Thyroid gland (tissue), 4 donors: ENCODE data around the gene SLC47A2.

ENCODE experiments used
- POLR2A ChIP-seq, 2 donors: fragments of 450-650 bp; IDR thresholded peaks; one replicate each; pipeline ENCODE4 v1.6.1; 2017; ENCODE audit warnings: antibody characterized with exemption in 2 of 2, mild to moderate bottlenecking in 2 of 2, moderate library complexity in 1 of 2
- TF ChIP-seq, protein P1 (sequence below), 6 experiments: fragments of 200-600 bp in 3 of 6; fragments of 450-650 bp in 3 of 6; sonication (generic) in 3 of 6; IDR thresholded peaks; one replicate each; pipeline ENCODE4 v1.5.1; 2016 to 2019; ENCODE audit warnings: antibody characterized with exemption in 6 of 6, mild to moderate bottlenecking in 2 of 6, inconsistent platforms in 1 of 6, moderate library complexity in 1 of 6

DNA sequence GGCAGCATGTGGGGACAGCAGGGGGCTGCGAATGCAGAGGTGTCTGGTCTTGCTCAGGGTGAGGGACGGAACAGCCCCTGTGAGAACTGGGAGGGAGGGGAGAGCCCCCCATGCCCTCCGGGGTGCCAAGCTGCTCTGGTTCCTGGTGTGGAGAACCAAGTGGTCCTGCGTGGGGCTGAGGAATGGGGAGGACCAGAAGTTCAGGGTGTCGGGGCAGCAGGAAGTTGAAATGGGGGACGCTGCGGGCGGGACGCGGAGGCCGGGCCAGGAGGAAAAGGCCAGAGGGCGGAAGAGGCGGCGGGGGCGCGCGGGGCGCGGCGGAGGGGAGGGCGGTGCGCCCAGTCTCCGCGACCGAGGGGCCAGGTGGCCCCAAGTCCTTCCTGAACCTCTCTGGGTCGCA is 28.1 kb upstream of the SLC47A2 start:
- TF ChIP-seq POLR2A (IDR thresholded peaks at IDR 0.05), result no peak
- TF ChIP-seq, protein P1, sequence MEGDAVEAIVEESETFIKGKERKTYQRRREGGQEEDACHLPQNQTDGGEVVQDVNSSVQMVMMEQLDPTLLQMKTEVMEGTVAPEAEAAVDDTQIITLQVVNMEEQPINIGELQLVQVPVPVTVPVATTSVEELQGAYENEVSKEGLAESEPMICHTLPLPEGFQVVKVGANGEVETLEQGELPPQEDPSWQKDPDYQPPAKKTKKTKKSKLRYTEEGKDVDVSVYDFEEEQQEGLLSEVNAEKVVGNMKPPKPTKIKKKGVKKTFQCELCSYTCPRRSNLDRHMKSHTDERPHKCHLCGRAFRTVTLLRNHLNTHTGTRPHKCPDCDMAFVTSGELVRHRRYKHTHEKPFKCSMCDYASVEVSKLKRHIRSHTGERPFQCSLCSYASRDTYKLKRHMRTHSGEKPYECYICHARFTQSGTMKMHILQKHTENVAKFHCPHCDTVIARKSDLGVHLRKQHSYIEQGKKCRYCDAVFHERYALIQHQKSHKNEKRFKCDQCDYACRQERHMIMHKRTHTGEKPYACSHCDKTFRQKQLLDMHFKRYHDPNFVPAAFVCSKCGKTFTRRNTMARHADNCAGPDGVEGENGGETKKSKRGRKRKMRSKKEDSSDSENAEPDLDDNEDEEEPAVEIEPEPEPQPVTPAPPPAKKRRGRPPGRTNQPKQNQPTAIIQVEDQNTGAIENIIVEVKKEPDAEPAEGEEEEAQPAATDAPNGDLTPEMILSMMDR (IDR thresholded peaks at IDR 0.05), result no peak
